Mucosa of descending colon (tissue), 3 donors: Measurements from ENCODE around the gene NAA16. TPM values are rescaled to one million over a fixed set of nuclear protein-coding genes. Genes with fewer than 3 reads are reported as not detected.

Experiments used
- ATAC-seq: fragments of 200-7000 bp; cut with Tn5 transposase; one replicate; pipeline ENCODE4 v1.9.1; 2020; ENCODE audit warnings: mild to moderate bottlenecking, moderate library complexity
- DNase-seq, 3 donors: peaks; one replicate each; pipeline ENCODE4 v3.0.0-alpha.2; 2020
- H3K36me3 ChIP-seq: fragments of 200-600 bp; one replicate; pipeline ENCODE4 v1.8.0; 2021; ENCODE audit warnings: low read depth, mild to moderate bottlenecking
- H3K4me1 ChIP-seq: fragments of 200-600 bp; one replicate; pipeline ENCODE4 v1.8.0; 2021; ENCODE audit warnings: low read depth, mild to moderate bottlenecking
- H3K4me3 ChIP-seq: fragments of 200-600 bp; one replicate; pipeline ENCODE4 v1.8.0; 2021; ENCODE audit warnings: mild to moderate bottlenecking
- H3K9me3 ChIP-seq: fragments of 200-600 bp; one replicate; pipeline ENCODE4 v1.8.0; 2021; ENCODE audit warnings: mild to moderate bottlenecking
- CTCF ChIP-seq: fragments of 200-600 bp; IDR thresholded peaks from one replicate; pipeline ENCODE4 v1.8.0; 2022; ENCODE audit warnings: antibody characterized with exemption, mild to moderate bottlenecking
- intact Hi-C, 2 donors: fragments of 100-400 bp; cut with DNase I in 1 of 2; cut with micrococcal nuclease in 1 of 2; formaldehyde crosslinking; loops; one replicate each; pipeline versions ENCODE4 v1.11.0 to v1.11.1; 2022; cut with DNase I, micrococcal nuclease
- total RNA-seq, 3 donors: library from RNA; stranded (reverse); fragmentation: NEBNext Ultra II Directional in 2 of 3; extraction: Animal tissue kit (Norgen Biotek cat#: 25700) in 2 of 3; gene quantifications; one replicate each; pipeline versions ENCODE4 v1.2.1 to v1.2.4, GENCODE V29; 2021 to 2023
- donor health status: DM: no; HTN: no; CAD: no; lungs with moderate emphysema.
- donor health status: DM: no; HTN: no; CAD: no.
- donor health status: DM: no; HTN: yes; CAD: no.

Gene NAA16
- total RNA-seq, 3 donors from 2014 or later, result 11.0 to 18.6 (median 18.1) TPM

- no peaks in the 10 kb centered on the region for H3K4me1 ChIP-seq
- TF ChIP-seq CTCF, result no peak
- ATAC-seq (peak; percentile 16), DNase-seq (peak in 1 of 3 donors; percentile 7)
- H3K36me3 ChIP-seq, result no peaks in the 10 kb centered on the region
- intact Hi-C loops, result no loop called here
- no peaks in the 10 kb centered on the region for H3K9me3 ChIP-seq
- H3K4me3 ChIP-seq, result no peak overlapping the region
Observed at GRCh38 chr13:41411522-41411921, 100.5 kb downstream of the NAA16 start.

GRCh38 chr13:41413872-41414271, 102.8 kb downstream of the NAA16 start:
- no peaks in the 10 kb centered on the region for H3K9me3 ChIP-seq
- no peak for TF ChIP-seq CTCF
- H3K36me3 ChIP-seq, result no peaks in the 10 kb centered on the region
- no peak overlapping the region for H3K4me3 ChIP-seq
- no peak for DNase-seq
- H3K4me1 ChIP-seq, result no peaks in the 10 kb centered on the region
- no peak for ATAC-seq
- intact Hi-C loops, result no loop called here

- no peak for DNase-seq
- Histone ChIP-seq H3K4me3 (no peak overlapping the region), H3K4me1 (no peaks in the 10 kb centered on the region), H3K9me3 (no peaks in the 10 kb centered on the region), H3K36me3 (no peaks in the 10 kb centered on the region)
- no peak for ATAC-seq
- intact Hi-C loops, result no loop called here
- TF ChIP-seq CTCF, result no peak
Observed at GRCh38 chr13:41416276-41416675, 105.2 kb downstream of the NAA16 start.

GRCh38 chr13:41418027-41418426, 107.0 kb downstream of the NAA16 start:
- no peak for DNase-seq
- Histone ChIP-seq H3K4me3 (no peak overlapping the region), H3K9me3 (no peaks in the 10 kb centered on the region), H3K36me3 (no peaks in the 10 kb centered on the region), H3K4me1 (no peaks in the 10 kb centered on the region)
- TF ChIP-seq CTCF, result no peak
- intact Hi-C loops, result no loop called here
- ATAC-seq, result no peak

GRCh38 chr13:41418731-41419130, 107.7 kb downstream of the NAA16 start:
- H3K36me3 ChIP-seq, result no peaks in the 10 kb centered on the region
- ATAC-seq (no peak), DNase-seq (no peak)
- no peaks in the 10 kb centered on the region for H3K9me3 ChIP-seq
- intact Hi-C loops, result no loop called here
- TF ChIP-seq CTCF, result no peak
- no peaks in the 10 kb centered on the region for H3K4me1 ChIP-seq
- no peak overlapping the region for H3K4me3 ChIP-seq

- intact Hi-C loops, result no loop called here
- Histone ChIP-seq H3K4me1 (no peaks in the 10 kb centered on the region), H3K36me3 (no peaks in the 10 kb centered on the region), H3K9me3 (no peaks in the 10 kb centered on the region), H3K4me3 (no peak overlapping the region)
- ATAC-seq (no peak), DNase-seq (no peak)
- no peak for TF ChIP-seq CTCF
Observed at GRCh38 chr13:41419206-41419605, 108.1 kb downstream of the NAA16 start.
